GM19328 (cell line): ENCODE measurements around the gene IRAK2.
"Not testable (repeated sequence)": the region's sequence is repeated elsewhere in the genome, so short reads cannot be mapped to it uniquely, and the experiment has no call there.

Source experiments
- ATAC-seq: cut with Tn5 transposase; IDR thresholded peaks from one replicate; pipeline ENCODE4 v1.9.1; 2021; ENCODE audit warnings: mild to moderate bottlenecking, moderate library complexity; ENCODE audit not compliant: unreplicated experiment

The IRAK2 gene

GRCh38 chr3:10248984-10249748 is 84.4 kb downstream of the IRAK2 start:
- no peak for ATAC-seq

- no peak for ATAC-seq
These were observed 85.1 kb downstream of the IRAK2 start for GRCh38 chr3:10249833-10250232.

GRCh38 chr3:10251006-10251405 is 86.3 kb downstream of the IRAK2 start:
- no peak for ATAC-seq

DNA sequence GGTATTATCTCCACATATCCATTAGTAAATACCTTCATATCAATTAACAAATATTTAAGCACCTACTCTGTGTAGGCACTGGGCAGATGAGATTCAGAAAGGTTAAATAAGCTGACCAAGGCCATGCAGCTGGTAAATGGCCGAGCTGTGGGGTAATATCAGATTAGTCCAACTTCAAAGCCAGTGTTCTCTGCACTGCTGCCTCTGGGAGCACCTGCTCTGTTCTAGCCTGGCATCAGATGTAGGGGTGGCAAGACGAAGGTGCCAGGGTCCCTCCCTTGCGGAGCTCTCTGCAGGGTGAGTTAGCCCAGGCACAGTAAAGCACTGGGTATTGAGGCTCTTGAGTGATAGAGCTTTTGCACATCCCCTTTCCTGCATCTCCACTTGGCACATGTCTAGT is 89.0 kb downstream of the IRAK2 start:
- ATAC-seq: no peak

DNA sequence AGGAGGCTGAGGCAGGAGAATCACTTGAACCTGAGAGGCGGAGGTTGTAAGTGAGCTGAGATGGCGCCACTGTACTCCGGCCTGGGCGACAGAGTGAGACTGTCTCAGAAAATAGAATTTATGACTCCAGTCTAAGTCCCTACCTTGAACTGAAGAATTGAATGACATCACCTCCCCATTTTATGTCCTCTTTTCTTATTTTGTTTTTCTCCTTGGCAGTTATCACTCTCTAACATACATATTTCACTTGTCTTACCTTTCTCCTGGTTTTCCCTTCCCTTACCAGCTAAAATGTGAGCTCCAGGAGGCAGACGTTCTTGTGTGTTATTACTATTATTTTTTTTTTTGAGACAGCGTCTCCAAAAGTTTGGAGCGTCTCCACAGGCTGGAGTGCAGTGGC is 91.1 kb downstream of the IRAK2 start:
- no peak for ATAC-seq

- no peak for ATAC-seq
These were observed 94.3 kb downstream of the IRAK2 start for GRCh38 chr3:10259036-10259435.

DNA sequence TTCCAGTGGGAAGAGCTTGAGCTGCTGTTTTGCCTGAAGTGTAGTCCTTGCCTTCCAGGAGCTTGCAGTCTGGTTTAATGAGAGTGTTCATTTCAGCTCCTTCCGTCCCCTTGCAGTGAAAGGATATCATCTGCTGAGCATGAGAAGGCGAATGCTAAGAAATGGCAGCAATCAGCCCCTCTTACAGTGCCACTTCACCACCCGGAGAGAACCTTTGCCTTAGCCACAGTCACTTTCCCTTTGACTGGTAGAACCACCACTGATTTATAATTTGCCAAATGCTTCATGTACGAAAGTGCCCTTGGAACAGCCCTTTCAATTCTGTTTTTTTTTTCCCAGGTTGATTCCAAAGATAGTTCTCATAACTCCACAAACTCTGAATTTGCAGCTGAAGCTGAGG is 95.1 kb downstream of the IRAK2 start:
- no peak for ATAC-seq

- ATAC-seq: no peak
These were observed 95.5 kb downstream of the IRAK2 start for GRCh38 chr3:10260211-10260701.

- no peak for ATAC-seq
These were observed 97.3 kb downstream of the IRAK2 start for GRCh38 chr3:10262027-10262426.

- no peak for ATAC-seq
These were observed 99.1 kb downstream of the IRAK2 start for GRCh38 chr3:10263646-10264363.

DNA sequence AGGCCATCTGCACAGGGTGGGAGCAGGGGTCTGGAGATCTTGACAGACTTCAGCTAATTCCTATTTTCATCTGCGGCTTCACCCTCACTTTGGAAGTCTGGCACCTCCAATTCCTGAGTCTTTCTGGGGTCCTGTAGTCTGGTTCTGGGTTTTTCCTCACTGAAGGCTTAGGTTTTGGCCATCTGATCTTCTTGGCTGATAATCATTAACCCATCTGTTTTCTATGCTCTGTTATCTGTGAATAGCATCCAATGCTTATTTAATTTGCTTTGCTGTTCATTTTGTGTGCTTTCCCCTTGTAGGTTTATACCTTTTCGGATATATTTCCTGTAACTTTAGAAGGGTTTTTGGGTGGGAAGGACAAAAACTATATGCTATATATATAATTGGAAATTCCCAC is 101.1 kb downstream of the IRAK2 start:
- ATAC-seq: no peak

DNA sequence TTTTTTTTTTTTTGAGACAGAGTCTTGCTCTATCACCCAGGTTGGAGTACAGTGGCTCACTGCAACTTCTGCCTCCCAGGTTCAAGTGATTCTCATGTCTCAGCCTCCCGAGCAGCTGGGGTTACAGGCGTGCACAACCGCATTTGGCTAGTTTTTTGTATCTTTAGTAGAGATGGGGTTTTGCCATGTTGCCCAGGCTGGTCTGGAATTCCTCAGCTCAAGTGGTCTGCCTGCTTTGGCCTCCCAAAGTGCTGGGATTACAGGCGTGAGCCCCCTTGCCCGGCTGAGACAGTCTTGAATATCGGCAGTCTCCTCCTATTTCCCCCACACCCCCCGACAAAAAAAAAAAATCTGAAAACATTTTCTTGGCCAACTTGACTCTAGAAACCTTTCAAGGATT is 102.2 kb downstream of the IRAK2 start:
- ATAC-seq: not testable (repeated sequence)

GRCh38 chr3:10268116-10268515 is 103.4 kb downstream of the IRAK2 start:
- no peak for ATAC-seq

GRCh38 chr3:10268930-10269329 is 104.2 kb downstream of the IRAK2 start:
- ATAC-seq: no peak

DNA sequence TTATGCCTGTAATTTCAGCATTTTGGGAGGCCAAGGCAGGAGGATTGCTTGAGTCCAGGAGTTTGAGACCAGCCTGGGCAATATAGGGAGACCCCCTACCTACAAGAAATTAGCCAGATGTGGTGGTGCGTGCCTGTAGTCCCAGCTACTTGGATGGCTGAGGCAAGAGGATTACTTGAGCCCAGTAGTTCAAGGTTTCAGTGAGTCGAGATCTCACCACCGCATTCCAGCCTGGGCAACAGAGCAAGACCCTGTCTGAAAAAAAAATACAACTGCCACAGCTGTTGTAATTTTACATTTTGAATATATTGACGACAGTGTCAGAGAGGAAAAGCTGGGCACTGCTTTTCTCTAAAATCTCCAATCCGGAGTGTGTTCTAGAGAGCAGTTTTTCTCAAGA is 104.7 kb downstream of the IRAK2 start:
- no peak for ATAC-seq

- not testable (repeated sequence) for ATAC-seq
These were observed 107.8 kb downstream of the IRAK2 start for GRCh38 chr3:10272476-10272875.

GRCh38 chr3:10272977-10273376 is 108.3 kb downstream of the IRAK2 start:
- ATAC-seq: no peak

- ATAC-seq: no peak
These were observed 109.1 kb downstream of the IRAK2 start for GRCh38 chr3:10273702-10274305.

GRCh38 chr3:10274601-10275000 is 109.9 kb downstream of the IRAK2 start:
- ATAC-seq: no peak

DNA sequence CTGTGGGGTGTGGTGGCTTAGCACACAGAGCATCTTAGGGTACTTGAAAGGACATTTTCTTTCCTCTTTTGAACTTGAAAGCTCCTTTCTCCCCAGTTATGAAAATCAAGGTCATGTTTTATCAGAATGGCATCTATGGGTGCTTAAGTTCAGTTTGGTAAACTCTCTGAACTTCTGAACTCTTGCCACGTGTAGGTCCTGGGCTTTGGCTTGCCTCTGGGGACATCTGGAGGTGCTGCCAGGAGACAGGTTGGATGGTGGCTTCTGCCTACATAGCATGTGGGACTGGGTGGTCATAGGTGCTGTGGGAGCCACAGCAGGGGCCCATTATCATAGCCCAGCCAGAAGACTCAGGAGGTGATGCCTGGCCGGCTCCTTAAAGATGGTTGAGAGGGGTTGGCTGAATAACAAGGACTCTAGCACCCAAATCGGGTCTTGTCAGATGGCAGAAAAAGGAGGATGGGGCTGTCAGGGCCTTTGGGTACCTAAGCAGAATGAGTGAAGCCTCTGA is 112.5 kb downstream of the IRAK2 start:
- no peak for ATAC-seq

DNA sequence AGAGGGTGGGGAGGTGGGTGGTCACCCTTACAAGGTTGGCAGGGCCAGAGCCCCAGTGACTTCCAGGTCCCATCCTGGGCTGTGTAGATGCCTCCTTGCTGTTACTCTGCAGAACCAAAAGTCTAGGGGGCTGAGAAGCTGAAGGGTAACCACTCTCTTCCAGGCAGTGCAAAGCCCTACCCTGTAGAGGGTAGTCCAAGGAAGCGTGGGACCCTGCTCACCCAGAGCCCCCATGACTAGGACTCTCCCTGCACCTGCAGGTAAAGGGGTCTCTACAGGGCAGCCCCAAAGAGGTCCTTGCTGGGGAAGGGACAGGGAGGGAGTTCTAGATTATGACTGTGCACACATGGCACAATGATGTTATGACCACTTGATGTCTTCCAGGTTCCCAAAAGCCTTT is 113.8 kb downstream of the IRAK2 start:
- ATAC-seq: no peak
